PFSK-1 (cell line): ENCODE results near the gene FKBP5.

Experiments
- FOXP2 ChIP-seq: optimal IDR thresholded peaks from 2 replicates; pipeline ENCODE3; 2011; ENCODE audit warnings: borderline replicate concordance, control low read depth, inconsistent platforms; ENCODE audit not compliant: insufficient read depth; ENCODE audit errors: extremely low read length, extremely low read depth
- POLR2AphosphoS5 ChIP-seq: IDR thresholded peaks from 2 replicates; pipeline ENCODE4 v1.6.1; 2012; ENCODE audit warnings: low read depth, mild to moderate bottlenecking, control low read depth, low read length, moderate library complexity
- REST ChIP-seq, 2 experiments: IDR thresholded peaks; 2 replicates each; pipeline versions ENCODE4 v1.6.1 to v1.8.0; 2011 to 2012; ENCODE audit warnings: low read depth in 2 of 2, low read length in 2 of 2, control low read depth in 1 of 2, inconsistent platforms in 1 of 2, mild to moderate bottlenecking in 1 of 2, moderate library complexity in 1 of 2; ENCODE audit not compliant: insufficient read depth in 1 of 2
- SIN3A ChIP-seq: IDR thresholded peaks from 2 replicates; pipeline ENCODE4 v1.6.1; 2012; ENCODE audit warnings: mild to moderate bottlenecking, low read length, moderate library complexity, borderline replicate concordance; ENCODE audit not compliant: insufficient read depth
- TAF1 ChIP-seq: IDR thresholded peaks from 2 replicates; pipeline ENCODE4 v1.6.1; 2012; ENCODE audit warnings: low read length, control low read depth, borderline replicate concordance; ENCODE audit not compliant: insufficient read depth

Gene FKBP5

GRCh38 chr6:35566794-35567193 is 121.9 kb downstream of the FKBP5 start:
- TF ChIP-seq TAF1 (no peak), POLR2AphosphoS5 (no peak), SIN3A (no peak), FOXP2 (no peak), REST (IDR thresholded peaks at IDR 0.05; ENCODE audit: insufficient read depth in 1 of 2, low read depth in 2 of 2, low read length in 2 of 2) (no peak)

- TF ChIP-seq REST (IDR thresholded peaks at IDR 0.05; ENCODE audit: insufficient read depth in 1 of 2, low read depth in 2 of 2, low read length in 2 of 2) (no peak), POLR2AphosphoS5 (no peak), TAF1 (no peak), FOXP2 (no peak), SIN3A (no peak)
Observed at GRCh38 chr6:35564733-35565132, 124.0 kb downstream of the FKBP5 start.

GRCh38 chr6:35562060-35562459 is 126.7 kb downstream of the FKBP5 start:
- no peak for TF ChIP-seq REST (IDR thresholded peaks at IDR 0.05; ENCODE audit: insufficient read depth in 1 of 2, low read depth in 2 of 2, low read length in 2 of 2)

DNA sequence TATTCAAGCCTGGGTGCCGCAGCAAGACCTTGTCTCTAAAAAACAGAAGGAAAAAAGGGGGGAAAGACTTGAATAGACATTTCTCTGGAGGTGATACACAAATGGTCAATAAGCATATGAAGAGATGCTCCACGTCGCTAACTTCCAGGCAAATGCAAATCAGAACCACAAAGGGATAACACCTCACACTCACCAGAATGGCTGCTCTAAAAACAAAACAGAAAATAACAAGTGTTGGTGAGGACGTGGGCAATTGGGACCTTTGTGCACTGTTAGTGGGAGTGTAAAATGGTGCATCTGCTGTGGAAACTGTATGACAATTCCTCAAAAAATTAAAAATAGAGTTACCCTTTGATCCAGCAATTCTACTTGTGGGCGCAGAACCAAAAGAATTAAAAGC is 127.6 kb downstream of the FKBP5 start:
- TF ChIP-seq POLR2AphosphoS5 (no peak), REST (IDR thresholded peaks at IDR 0.05; ENCODE audit: insufficient read depth in 1 of 2, low read depth in 2 of 2, low read length in 2 of 2) (no peak), TAF1 (no peak), SIN3A (no peak), FOXP2 (no peak)

DNA sequence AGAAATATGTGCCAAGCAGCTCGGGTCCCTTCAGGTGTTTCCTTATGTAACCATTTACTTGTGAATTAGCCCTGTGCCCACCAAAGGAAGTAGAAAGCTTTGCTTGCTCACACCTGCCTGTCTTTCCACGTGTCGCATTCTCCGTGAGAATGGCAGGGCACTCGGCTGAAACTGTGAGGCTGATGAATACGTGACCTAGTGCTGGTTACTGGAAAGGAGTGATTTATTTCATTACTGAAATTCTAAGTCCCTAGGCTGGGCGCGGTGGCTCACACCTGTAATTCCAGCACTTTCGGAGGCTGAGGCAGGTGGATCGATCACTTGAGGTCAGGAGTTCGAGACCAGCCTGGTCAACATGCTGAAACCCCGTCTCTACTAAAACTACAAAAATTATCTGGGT is 130.1 kb downstream of the FKBP5 start:
- TF ChIP-seq REST (IDR thresholded peaks at IDR 0.05; ENCODE audit: insufficient read depth in 1 of 2, low read depth in 2 of 2, low read length in 2 of 2) (no peak), FOXP2 (no peak), TAF1 (no peak), POLR2AphosphoS5 (no peak), SIN3A (no peak)
